ES-I3 (cell line): ENCODE results near the gene SGSH.
"Not testable (repeated sequence)": the region's sequence is repeated elsewhere in the genome, so short reads cannot be mapped to it uniquely, and the experiment has no call there.

Experiments used
- H3K36me3 ChIP-seq: 2 replicates; pipeline ENCODE4 v1.6.1; 2013; ENCODE audit warnings: mild to moderate bottlenecking, low read length, control low read depth, moderate library complexity; ENCODE audit not compliant: insufficient read depth
- H3K4me1 ChIP-seq: 2 replicates; pipeline ENCODE4 v1.6.1; 2013; ENCODE audit warnings: mild to moderate bottlenecking, control low read depth, low read length; ENCODE audit not compliant: insufficient read depth
- H3K9ac ChIP-seq: 2 replicates; pipeline ENCODE4 v1.6.1; 2013; ENCODE audit warnings: low read depth, mild to moderate bottlenecking, low read length, moderate library complexity
- H3K9me3 ChIP-seq: 2 replicates; pipeline ENCODE4 v1.6.1; 2013; ENCODE audit warnings: mild to moderate bottlenecking, low read length, moderate library complexity; ENCODE audit not compliant: control insufficient read depth, insufficient read depth

The SGSH gene

DNA sequence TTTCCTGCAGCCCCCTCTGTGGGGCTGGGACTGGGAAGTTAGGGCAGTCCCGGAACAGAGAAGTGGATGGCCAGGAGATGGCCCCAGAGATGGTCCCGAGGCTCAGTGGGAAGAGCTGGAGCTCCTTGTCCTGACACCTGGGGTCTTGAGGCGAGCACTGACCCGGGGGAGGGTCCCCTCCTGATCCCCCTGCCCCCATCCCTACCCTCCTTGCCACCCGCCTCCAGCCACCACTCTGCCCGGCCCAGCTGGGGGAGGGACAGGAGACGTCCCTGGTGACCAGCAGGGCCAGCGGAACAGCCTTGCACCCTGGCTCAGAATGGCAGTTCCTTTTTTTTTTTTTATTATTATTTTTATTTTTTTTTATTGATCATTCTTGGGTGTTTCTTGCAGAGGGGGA is 26.6 kb upstream of the SGSH start:
- H3K36me3 ChIP-seq, result peaks cover 7% of the 10 kb centered on the region
- H3K4me1 ChIP-seq, result no peaks in the 10 kb centered on the region
- H3K9ac ChIP-seq, result no peak overlapping the region
- no peaks in the 10 kb centered on the region for H3K9me3 ChIP-seq

DNA sequence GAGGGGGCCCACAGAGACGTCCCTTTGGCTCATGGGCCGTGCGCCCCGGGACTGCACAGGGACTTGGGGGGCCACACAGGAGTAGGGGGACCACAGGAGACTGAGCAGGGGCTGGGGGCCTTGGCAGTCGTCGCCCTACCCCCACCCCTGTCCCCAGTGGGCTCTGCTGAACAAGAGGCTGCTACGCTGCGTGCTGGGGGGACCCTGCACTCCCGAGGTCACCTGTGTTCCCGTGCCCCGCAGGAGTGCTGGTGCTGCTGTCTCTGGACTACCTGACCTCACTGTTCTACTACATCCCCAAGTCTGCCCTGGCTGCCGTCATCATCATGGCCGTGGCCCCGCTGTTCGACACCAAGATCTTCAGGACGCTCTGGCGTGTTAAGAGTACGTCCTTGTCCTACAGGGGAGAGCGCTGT is 26.1 kb upstream of the SGSH start:
- Histone ChIP-seq H3K9me3 (no peaks in the 10 kb centered on the region), H3K36me3 (peaks cover 10% of the 10 kb centered on the region), H3K9ac (no peak overlapping the region), H3K4me1 (no peaks in the 10 kb centered on the region)

DNA sequence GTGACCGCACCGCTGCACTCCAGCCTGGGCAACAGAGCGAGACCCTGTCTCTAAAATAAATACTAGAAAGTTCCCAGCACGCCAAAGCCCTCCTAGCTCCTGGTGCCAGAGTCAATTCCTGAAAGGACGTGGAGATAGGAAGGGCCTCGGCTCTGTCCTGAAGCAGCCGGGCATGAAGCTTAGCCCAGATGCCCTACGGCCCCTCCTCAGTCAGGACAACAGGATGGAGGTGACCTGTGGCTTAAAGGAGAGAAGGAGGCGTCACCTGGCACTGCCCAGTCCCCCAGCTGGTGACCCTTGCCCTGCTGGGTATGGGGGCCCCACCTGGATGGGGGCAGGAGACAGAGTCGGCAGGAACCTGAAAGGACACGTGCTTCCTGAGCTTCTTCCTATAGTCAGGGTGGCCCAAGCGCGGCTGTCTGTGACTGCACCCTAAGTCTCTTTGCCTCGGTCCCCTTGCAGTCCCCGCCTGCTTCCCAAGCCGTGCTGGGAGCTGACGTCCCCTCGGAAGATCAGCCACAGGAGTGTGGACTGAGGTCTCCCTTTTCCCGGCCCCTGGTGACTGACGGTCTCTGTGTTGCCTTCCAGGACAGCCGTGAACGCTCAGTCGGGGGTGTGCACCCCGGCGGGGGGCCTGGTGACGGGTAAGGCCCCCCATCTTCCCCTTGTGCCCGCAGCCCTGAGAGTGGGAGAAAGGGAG is 25.6 kb upstream of the SGSH start:
- H3K36me3 ChIP-seq, result peaks cover 10% of the 10 kb centered on the region

DNA sequence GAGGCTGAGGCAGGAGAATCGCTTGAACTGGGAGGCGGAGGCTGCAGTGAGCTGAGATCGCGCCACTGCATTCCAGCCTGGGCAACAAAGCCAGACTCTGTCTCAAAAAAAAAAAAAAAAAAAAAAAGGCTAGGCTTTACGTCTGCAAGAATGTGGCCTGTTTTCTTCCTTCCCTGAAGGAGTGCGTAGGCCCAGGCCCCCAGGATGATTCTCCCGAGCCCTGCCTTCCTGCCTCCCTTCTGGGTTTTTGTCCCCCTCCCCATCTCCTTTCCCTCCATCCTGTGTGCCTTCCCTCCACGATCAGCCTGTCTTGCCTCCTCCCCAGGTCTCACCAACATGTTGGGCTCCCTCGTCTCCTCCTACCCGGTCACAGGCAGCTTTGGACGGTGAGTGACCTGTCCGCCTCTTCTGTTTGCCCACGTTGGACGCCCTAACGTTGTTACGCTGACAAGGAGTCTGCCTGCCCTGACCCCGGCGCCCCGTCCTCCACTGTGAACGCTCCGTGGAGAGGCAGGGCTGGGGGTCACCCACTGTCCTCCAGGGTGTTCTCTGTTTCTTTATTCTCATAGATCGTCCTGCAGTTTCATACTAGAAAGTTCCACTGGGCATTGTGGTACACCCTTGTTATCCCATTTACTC is 24.9 kb upstream of the SGSH start:
- Histone ChIP-seq H3K4me1 (no peaks in the 10 kb centered on the region), H3K36me3 (peaks cover 10% of the 10 kb centered on the region), H3K9me3 (no peaks in the 10 kb centered on the region), H3K9ac (no peak overlapping the region)

More for the DNA sequence above, 25.6 kb upstream of the SGSH start:
- Histone ChIP-seq H3K9ac (no peak overlapping the region), H3K9me3 (no peaks in the 10 kb centered on the region), H3K4me1 (no peaks in the 10 kb centered on the region)

DNA sequence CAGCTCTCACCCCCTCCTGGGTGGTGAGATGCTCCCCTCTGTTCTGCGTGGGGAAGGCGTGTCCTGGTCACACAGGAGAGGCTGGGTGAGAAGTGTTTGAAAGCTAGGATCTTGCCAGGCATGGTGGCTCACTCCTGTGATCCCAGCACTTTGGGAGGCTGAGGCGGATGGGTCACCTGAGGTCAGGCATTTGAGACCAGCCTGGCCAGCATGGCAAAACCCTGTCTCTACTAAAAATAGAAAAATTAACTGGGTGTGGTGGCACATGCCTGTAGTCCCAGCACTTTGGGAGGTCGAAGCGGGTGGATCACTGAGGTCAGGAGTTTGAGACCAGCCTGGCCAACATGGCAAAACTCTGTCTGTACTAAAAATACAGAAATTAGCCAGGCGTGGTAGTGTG is 24.3 kb upstream of the SGSH start:
- H3K9ac ChIP-seq, H3K4me1 ChIP-seq, H3K9me3 ChIP-seq, H3K36me3 ChIP-seq: not testable (repeated sequence)

DNA sequence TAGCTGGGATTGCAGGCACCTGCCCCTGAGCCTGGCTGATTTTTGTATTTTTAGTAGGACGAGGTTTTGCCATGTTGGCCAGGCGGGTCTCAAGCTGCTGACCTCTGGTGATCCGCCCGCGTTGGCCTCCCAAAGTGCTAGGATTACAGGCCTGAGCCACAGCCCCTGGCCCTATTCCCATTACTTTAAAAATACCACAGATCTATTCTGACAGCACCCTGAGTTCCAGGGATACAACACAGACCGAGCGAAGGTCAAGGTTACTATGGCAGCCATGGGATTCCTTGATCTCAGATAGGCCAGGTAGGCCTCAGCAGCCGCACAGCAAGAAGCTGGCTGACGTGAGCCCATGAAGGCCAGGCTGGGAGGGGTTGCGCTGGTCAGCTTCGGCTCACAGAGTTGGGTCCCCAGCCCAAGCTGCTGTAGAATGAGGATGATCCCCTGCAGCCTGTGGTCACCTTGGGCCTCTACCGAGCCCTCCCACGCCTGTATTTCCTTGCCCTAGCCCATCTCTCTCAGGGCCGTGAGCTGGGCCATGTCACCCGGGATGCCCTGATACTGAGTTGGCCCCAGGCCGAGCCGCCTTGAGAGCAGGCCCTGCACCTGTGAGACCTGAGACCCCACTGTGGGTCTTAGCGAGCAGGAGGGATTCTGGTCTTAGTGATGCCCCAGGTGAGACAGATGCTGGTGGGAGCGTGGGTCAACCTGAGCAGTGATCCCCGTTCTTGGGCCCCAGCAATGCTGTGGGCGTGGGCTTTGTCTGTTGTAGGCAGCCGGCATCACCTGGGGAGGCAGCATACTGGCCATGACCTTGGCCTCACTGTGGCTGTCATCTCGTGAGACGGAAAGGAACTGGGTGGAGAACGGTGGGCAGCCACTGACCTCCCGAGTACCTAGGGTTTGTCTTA is 23.6 kb upstream of the SGSH start:
- Histone ChIP-seq H3K36me3 (peaks cover 10% of the 10 kb centered on the region), H3K9me3 (no peaks in the 10 kb centered on the region), H3K9ac (no peak overlapping the region), H3K4me1 (no peaks in the 10 kb centered on the region)

DNA sequence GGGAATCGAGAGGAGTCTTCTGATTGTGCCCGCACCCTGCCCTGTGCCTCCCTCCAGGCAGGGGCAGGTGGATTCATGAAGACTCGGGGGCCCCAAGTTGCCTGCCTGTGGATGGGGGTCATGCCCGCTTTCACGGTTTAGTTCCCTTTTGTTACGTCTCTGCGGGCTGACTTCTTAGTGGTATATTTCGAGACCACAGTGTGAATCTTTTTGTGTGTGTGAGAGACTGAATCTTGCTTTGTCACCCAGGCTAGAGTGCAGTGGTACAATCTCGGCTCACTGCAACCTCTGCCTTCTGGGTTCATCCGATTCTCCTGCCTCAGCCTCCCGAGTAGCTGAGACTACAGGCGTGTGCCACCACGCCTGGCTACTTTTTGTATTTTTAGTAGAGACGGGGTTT is 22.4 kb upstream of the SGSH start:
- Histone ChIP-seq H3K9me3 (no peaks in the 10 kb centered on the region), H3K4me1 (no peaks in the 10 kb centered on the region), H3K9ac (no peak overlapping the region), H3K36me3 (peaks cover 12% of the 10 kb centered on the region)

DNA sequence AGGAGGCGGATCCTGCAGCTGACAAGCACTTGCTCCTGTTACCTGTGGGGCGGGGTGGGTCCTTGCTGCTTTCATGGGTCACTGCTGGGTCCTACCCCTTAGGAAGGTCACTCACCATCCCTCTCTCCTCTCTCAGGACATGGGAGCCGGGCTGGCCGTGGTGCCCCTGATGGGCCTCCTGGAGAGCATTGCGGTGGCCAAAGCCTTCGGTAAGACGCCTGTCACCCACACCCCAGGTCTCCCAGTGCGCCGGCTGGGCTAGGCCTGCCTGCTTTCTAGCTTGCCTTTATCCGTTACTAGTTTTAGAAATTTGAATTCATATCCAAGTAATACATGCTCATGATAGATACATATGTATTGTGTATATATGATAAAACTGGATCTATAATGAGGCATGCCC is 17.3 kb upstream of the SGSH start:
- Histone ChIP-seq H3K4me1 (no peaks in the 10 kb centered on the region), H3K36me3 (peaks cover 8% of the 10 kb centered on the region), H3K9me3 (peaks cover 4% of the 10 kb centered on the region), H3K9ac (no peak overlapping the region)

DNA sequence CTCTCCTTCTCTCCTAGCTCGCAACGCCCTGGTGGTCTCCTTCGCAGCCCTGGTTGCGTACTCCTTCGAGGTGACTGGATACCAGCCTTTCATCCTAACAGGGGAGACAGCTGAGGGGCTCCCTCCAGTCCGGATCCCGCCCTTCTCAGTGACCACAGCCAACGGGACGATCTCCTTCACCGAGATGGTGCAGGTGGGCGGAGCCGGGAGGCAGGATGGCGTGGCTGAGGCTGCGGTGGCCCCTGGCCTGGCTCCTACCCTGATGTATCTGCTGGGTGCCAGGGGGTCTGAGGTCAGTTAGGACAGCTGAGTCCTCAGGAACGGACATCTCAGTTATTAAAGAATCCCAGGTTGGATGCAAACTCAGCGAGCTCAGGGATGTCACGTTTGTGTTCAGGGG is 16.8 kb upstream of the SGSH start:
- Histone ChIP-seq H3K9ac (no peak overlapping the region), H3K4me1 (no peaks in the 10 kb centered on the region), H3K36me3 (peaks cover 8% of the 10 kb centered on the region), H3K9me3 (peaks cover 6% of the 10 kb centered on the region)

DNA sequence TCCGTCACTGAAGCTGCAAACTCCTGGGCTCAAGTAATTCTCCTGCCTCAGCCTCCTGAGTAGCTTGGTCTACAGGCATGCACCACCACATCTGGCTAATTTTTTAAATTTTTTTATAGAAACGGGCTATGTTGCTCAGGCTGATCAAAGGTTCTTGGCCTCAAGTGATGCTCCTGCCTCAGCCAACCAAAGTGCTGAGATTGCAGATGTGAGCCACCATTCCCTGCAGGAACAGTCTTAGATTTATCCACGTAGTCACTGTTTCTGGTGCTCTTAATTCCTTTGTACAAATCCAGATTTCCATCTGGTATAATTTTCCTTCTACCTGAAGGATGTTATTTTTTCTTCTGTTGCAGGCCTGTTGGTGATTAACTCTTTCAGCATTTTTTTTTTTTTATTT is 13.1 kb upstream of the SGSH start:
- H3K9me3 ChIP-seq, result peaks cover 6% of the 10 kb centered on the region
- no peak overlapping the region for H3K9ac ChIP-seq
- peaks cover 4% of the 10 kb centered on the region for H3K36me3 ChIP-seq

DNA sequence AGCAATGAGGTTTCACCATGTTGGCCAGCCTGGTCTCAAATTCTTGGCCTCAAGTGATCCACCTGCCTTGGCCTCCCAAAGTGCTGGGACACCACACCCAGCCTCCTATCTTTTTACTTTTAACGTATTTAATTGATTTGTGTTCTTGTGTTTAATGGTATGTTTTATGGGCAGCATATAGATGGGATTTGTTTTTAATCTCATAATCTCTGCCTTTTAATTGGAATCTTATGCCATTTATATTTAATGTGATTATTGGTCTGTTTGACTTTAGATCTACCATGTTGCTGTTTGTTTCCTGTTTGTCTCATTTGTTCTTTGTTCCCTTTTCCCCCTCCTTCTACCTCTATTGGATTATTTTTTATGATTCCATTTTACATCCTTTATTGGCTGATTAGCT is 12.3 kb upstream of the SGSH start:
- H3K4me1 ChIP-seq, result no peaks in the 10 kb centered on the region
- peaks cover 6% of the 10 kb centered on the region for H3K9me3 ChIP-seq
- H3K9ac ChIP-seq, result no peak overlapping the region
- H3K36me3 ChIP-seq, result peaks cover under 1% of the 10 kb centered on the region

More for the DNA sequence above, 13.1 kb upstream of the SGSH start:
- H3K4me1 ChIP-seq, result no peaks in the 10 kb centered on the region

DNA sequence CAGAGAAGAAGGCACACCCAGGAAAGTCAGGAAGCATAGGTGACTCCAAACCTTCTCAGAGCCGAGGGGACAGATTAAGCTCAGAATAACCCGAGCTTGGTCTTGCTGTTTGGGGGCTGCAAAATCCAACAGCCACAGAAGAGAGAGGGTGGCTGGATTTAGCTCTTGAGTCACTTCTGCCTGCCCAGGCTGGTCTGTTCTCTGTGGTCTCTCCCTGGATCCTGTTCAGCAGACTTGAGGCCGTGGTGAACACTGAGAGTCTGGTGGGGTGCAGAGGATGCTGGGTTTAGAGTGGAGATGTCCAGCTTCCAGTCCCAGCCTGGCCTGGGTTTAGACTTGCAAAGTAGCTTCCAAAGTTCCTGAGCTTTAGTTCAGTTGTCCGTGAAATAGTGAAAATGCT is 8.9 kb upstream of the SGSH start:
- no peaks in the 10 kb centered on the region; the same call in 1 of the 2 replicates for H3K36me3 ChIP-seq
- peaks cover 6% of the 10 kb centered on the region for H3K9me3 ChIP-seq
- no peak overlapping the region for H3K9ac ChIP-seq
- H3K4me1 ChIP-seq, result peaks cover 15% of the 10 kb centered on the region

DNA sequence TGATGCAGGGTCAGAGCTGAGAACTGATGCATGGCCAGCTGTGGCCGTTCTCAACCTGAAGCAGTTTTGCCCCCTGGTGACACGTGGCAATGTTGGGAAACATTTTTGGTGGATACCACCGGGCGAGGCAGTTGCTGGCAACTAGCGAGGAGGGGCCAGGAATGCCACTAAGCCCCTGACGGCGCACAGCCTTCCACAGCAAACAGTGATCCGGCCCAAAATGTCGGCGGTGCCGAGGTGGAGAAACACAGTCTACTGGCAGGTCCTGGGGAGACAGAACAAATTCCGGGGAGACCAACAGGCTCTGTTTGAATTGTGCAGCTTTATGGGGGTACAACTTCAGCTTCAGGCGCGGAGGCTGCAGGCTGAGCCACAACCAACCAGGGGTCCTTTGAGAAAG is 8.3 kb upstream of the SGSH start:
- Histone ChIP-seq H3K9ac (no peak overlapping the region), H3K4me1 (peaks cover 15% of the 10 kb centered on the region), H3K9me3 (peaks cover 6% of the 10 kb centered on the region), H3K36me3 (no peaks in the 10 kb centered on the region; the same call in 1 of the 2 replicates)

DNA sequence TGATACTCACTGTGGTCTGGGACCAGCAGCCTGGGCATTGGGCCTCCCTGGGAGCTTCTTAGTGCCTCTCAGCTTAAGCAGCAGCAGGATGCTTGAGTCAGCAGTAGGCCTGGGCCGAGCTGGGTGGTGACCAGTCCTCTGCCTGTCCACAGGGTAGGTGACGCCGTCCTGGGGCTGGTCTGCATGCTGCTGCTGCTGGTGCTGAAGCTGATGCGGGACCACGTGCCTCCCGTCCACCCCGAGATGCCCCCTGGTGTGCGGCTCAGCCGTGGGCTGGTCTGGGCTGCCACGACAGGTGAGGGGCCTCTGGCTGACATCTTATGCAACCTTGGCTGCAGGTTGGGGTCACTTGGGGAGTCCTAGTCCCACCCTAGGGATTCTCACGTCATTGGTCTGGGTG is 7.5 kb upstream of the SGSH start:
- Histone ChIP-seq H3K9me3 (peaks cover 5% of the 10 kb centered on the region), H3K36me3 (no peaks in the 10 kb centered on the region; the same call in 1 of the 2 replicates)

More for the DNA sequence above, 7.5 kb upstream of the SGSH start:
- no peak overlapping the region for H3K9ac ChIP-seq
- H3K4me1 ChIP-seq, result peaks cover 15% of the 10 kb centered on the region
